Pons (tissue), 1 donor: ENCODE results near the gene FN1.

Source experiments
- DNase-seq: peaks from one replicate; pipeline ENCODE4 v3.0.0-alpha.2; 2016; ENCODE audit warnings: low spot score

FN1 gene

GRCh38 chr2:215382480-215382879 lies 53.4 kb downstream of the FN1 start:
- DNase-seq = no peak

GRCh38 chr2:215382011-215382410 lies 53.9 kb downstream of the FN1 start:
- DNase-seq = no peak

GRCh38 chr2:215380699-215381098 lies 55.2 kb downstream of the FN1 start:
- DNase-seq = no peak

GRCh38 chr2:215379948-215380347 lies 55.9 kb downstream of the FN1 start:
- no peak for DNase-seq

- DNase-seq = no peak
Observed at GRCh38 chr2:215379039-215379438, 56.8 kb downstream of the FN1 start.

GRCh38 chr2:215378045-215378444 lies 57.8 kb downstream of the FN1 start:
- no peak for DNase-seq

GRCh38 chr2:215377283-215377682 lies 58.6 kb downstream of the FN1 start:
- no peak for DNase-seq

GRCh38 chr2:215376103-215376780 lies 59.6 kb downstream of the FN1 start:
- no peak for DNase-seq

- no peak for DNase-seq
Observed at GRCh38 chr2:215375467-215375830, 60.4 kb downstream of the FN1 start.

GRCh38 chr2:215374642-215375466 lies 61.0 kb downstream of the FN1 start:
- DNase-seq = no peak

- DNase-seq = no peak
Observed at GRCh38 chr2:215374002-215374401, 61.9 kb downstream of the FN1 start.

- DNase-seq = no peak
Observed at GRCh38 chr2:215372968-215373649, 62.8 kb downstream of the FN1 start.

- no peak for DNase-seq
Observed at GRCh38 chr2:215371915-215372897, 63.7 kb downstream of the FN1 start.

- no peak for DNase-seq
Observed at GRCh38 chr2:215370112-215370965, 65.5 kb downstream of the FN1 start.

- no peak for DNase-seq
Observed at GRCh38 chr2:215369181-215369760, 66.6 kb downstream of the FN1 start.

GRCh38 chr2:215368493-215368809 lies 67.4 kb downstream of the FN1 start:
- DNase-seq = no peak

- no peak for DNase-seq
Observed at GRCh38 chr2:215367662-215368492, 68.0 kb downstream of the FN1 start.

- no peak for DNase-seq
Observed at GRCh38 chr2:215366440-215367032, 69.3 kb downstream of the FN1 start.

GRCh38 chr2:215365184-215365658 lies 70.6 kb downstream of the FN1 start:
- no peak for DNase-seq
